ENCODE data around the gene ROBO1. TPM values are rescaled to one million over a fixed set of nuclear protein-coding genes. Genes with fewer than 3 reads are reported as not detected.

ROBO1 gene
- total RNA-seq, 2 experiments from 2014 or later: 0.36 to 0.69 TPM

DNA sequence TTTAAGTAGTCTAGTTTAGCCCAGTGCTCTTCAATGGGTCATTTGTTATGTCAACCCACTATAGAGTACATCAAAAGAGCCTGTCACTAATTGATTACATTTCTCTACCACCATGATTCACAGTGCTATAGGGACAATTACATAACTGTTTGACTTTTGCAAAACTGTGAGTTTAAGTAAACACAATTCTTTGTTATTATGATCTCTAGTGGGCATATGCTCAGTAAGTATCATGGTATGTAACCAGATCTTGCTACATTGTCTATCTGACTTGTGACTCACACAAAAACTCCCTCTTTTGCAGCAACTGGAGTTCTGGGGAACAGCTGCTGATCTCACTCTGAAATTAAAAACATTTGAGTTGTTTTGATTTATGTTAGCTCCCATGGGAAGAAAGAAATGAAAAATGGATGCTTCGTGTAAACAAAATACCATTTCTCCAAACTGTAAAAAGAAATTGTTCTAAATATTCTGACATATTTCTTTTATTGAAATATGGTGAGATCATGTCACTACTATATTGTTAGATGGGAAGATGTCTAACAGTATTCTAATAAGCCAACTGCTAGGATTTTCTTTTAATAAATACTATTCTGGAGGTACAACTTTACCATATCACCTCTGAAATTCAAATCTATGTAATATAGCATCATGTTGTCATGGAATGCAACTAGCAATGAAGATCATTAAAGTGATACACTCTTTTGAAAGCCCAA lies 470.4 kb downstream of the ROBO1 start:
- H3K36me3 Mint-ChIP-seq (ENCODE audit: low read depth): no peaks in the 10 kb centered on the region
- H3K27ac Mint-ChIP-seq: no peak overlapping the region
- H3K4me3 ChIP-seq (ENCODE audit: low read length): no peak overlapping the region
- intact Hi-C loops (cut with DNase I, micrococcal nuclease): no loop called here
- H3K4me3 Mint-ChIP-seq: no peak overlapping the region
- H3K27me3 ChIP-seq (ENCODE audit: control insufficient read depth in 1 of 2, insufficient read depth in 2 of 2, low read length in 2 of 2): no peaks in the 10 kb centered on the region
- H3K4me1 ChIP-seq (ENCODE audit: insufficient read depth, low read length): no peaks in the 10 kb centered on the region
- H3K4me1 Mint-ChIP-seq (ENCODE audit: low read depth): no peaks in the 10 kb centered on the region
- DNase-seq (no peak), ATAC-seq (ENCODE audit: poor library complexity) (no peak)
- H3K9me3 Mint-ChIP-seq: peaks cover 9% of the 10 kb centered on the region
- no peaks in the 10 kb centered on the region for H3K36me3 ChIP-seq (ENCODE audit: insufficient read depth, low read length)
- TF ChIP-seq, protein P1, sequence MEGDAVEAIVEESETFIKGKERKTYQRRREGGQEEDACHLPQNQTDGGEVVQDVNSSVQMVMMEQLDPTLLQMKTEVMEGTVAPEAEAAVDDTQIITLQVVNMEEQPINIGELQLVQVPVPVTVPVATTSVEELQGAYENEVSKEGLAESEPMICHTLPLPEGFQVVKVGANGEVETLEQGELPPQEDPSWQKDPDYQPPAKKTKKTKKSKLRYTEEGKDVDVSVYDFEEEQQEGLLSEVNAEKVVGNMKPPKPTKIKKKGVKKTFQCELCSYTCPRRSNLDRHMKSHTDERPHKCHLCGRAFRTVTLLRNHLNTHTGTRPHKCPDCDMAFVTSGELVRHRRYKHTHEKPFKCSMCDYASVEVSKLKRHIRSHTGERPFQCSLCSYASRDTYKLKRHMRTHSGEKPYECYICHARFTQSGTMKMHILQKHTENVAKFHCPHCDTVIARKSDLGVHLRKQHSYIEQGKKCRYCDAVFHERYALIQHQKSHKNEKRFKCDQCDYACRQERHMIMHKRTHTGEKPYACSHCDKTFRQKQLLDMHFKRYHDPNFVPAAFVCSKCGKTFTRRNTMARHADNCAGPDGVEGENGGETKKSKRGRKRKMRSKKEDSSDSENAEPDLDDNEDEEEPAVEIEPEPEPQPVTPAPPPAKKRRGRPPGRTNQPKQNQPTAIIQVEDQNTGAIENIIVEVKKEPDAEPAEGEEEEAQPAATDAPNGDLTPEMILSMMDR (IDR thresholded peaks at IDR 0.05): no peak
- H3K9me3 ChIP-seq (ENCODE audit: control insufficient read depth in 1 of 2, insufficient read depth in 1 of 2, low read length in 2 of 2): peaks cover 0 to 12% of the 10 kb centered on the region in 2 experiments
- CTCF ChIA-PET: no interaction called here
- POLR2A ChIA-PET: no interaction called here
- no peaks in the 10 kb centered on the region for H3K27me3 Mint-ChIP-seq
- no peak overlapping the region for H3K27ac ChIP-seq (ENCODE audit: low read depth in 1 of 2, low read length in 2 of 2)

- Mint-ChIP-seq H3K4me3 (no peak overlapping the region), H3K36me3 (ENCODE audit: low read depth) (no peaks in the 10 kb centered on the region), H3K27ac (no peak overlapping the region), H3K27me3 (no peaks in the 10 kb centered on the region), H3K4me1 (ENCODE audit: low read depth) (no peaks in the 10 kb centered on the region), H3K9me3 (peaks cover 10% of the 10 kb centered on the region)
- no peak for ATAC-seq (ENCODE audit: poor library complexity)
- TF ChIP-seq, protein P1 (IDR thresholded peaks at IDR 0.05): no peak
- ChIA-PET POLR2A (no interaction called here), CTCF (no interaction called here)
- no peak overlapping the region for H3K4me3 ChIP-seq (ENCODE audit: low read length)
- DNase-seq: no peak
- H3K27me3 ChIP-seq (ENCODE audit: control insufficient read depth in 1 of 2, insufficient read depth in 2 of 2, low read length in 2 of 2): no peaks in the 10 kb centered on the region
- intact Hi-C loops (cut with DNase I, micrococcal nuclease): no loop called here
- no peak overlapping the region for H3K27ac ChIP-seq (ENCODE audit: low read depth in 1 of 2, low read length in 2 of 2)
- H3K4me1 ChIP-seq (ENCODE audit: insufficient read depth, low read length): no peaks in the 10 kb centered on the region
- H3K9me3 ChIP-seq (ENCODE audit: control insufficient read depth in 1 of 2, insufficient read depth in 1 of 2, low read length in 2 of 2): peaks cover 0 to 11% of the 10 kb centered on the region in 2 experiments
- no peaks in the 10 kb centered on the region for H3K36me3 ChIP-seq (ENCODE audit: insufficient read depth, low read length)
Measured at GRCh38 chr3:79286882-79287281, 480.9 kb downstream of the ROBO1 start.

GRCh38 chr3:79285871-79286270 lies 481.9 kb downstream of the ROBO1 start:
- Histone ChIP-seq H3K27ac (ENCODE audit: low read depth in 1 of 2, low read length in 2 of 2) (no peak overlapping the region), H3K36me3 (ENCODE audit: insufficient read depth, low read length) (no peaks in the 10 kb centered on the region), H3K4me3 (ENCODE audit: low read length) (no peak overlapping the region), H3K9me3 (ENCODE audit: control insufficient read depth in 1 of 2, insufficient read depth in 1 of 2, low read length in 2 of 2) (peaks cover 0 to 11% of the 10 kb centered on the region in 2 experiments), H3K27me3 (ENCODE audit: control insufficient read depth in 1 of 2, insufficient read depth in 2 of 2, low read length in 2 of 2) (no peaks in the 10 kb centered on the region), H3K4me1 (ENCODE audit: insufficient read depth, low read length) (no peaks in the 10 kb centered on the region)
- Mint-ChIP-seq H3K4me3 (no peak overlapping the region), H3K9me3 (peaks cover 7% of the 10 kb centered on the region), H3K27ac (no peak overlapping the region), H3K27me3 (no peaks in the 10 kb centered on the region), H3K4me1 (ENCODE audit: low read depth) (no peaks in the 10 kb centered on the region), H3K36me3 (ENCODE audit: low read depth) (no peaks in the 10 kb centered on the region)
- ChIA-PET CTCF (no interaction called here), POLR2A (no interaction called here)
- TF ChIP-seq, protein P1 (IDR thresholded peaks at IDR 0.05): no peak
- no peak for ATAC-seq (ENCODE audit: poor library complexity)
- DNase-seq: no peak
- intact Hi-C loops (cut with DNase I, micrococcal nuclease): no loop called here

Data from CD4-positive, alpha-beta T cell (primary cell).